Fibroblast of peridontal ligament (primary cell): ENCODE measurements around the gene PSD2.

Experiments used
- DNase-seq: peaks from one replicate; pipeline ENCODE4 v3.0.0-alpha.2; 2010; ENCODE audit errors: extremely low read depth

The PSD2 gene

DNA sequence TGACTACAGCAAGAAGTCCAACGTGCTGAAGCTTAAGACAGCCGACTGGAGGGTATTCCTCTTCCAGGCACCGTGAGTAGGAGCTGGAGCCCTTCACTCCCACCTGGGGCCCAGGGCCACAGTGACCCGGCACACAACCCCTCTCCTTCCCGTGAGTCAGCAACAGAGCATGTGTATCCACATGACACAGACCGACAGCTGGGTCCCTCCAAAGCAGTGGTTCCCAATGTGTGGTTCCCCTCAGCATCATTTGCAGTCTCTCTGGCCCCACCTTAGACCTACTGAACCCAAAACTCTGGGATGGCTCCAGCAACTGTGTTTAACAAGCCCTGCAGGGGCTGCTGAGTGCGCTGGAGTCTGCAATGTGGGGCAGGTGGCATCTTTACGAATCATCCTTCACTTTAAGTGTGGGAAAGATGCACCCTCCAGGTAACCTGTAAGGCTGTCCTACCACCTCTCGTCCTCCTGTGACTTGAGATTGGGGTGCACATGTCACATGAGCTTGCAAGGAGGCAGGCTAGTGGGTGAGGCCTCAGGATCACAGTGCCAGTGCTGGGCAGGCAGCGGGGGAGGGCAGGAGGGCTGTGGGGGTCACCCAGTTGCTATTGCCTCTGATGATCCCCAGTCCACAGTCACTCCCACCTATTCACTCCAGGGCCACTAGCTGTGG, 42.2 kb downstream of the PSD2 start:
- DNase-seq = no peak

DNA sequence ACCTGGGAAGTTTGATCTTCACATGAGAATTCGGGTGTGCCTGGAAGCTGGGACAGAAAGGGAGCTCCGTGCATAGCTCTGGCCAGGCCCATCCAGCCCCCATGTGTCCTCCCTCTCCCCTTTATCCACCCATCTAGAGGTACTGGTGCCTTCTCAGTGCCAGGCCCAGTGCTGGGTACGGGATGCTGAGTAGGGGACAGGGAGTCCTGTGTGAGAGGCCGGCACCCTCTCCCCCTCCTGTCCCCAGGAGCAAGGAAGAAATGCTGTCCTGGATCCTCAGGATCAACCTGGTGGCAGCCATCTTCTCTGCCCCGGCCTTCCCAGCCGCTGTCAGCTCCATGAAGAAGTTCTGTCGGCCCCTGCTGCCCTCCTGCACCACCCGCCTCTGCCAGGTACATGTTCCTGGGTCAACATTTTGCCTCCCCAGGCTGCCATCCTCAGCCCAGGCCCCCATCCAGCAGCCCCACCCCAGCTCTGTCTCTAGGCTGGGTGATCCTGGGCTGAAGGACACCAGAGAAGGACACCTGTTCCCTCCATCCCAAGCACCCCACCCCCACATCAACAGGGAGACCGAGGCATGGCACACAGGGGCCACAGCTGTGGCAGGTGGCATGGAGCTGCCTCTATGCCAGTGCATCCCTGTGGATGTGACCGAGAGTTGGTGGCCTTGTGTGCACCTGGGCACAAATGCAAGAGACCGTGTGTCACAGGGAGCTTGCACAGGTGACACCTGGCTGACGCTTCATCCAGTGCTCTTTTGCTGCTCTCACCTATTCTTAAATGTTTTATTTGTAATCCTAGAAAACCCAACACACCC, 43.0 kb downstream of the PSD2 start:
- DNase-seq = no peak

DNA sequence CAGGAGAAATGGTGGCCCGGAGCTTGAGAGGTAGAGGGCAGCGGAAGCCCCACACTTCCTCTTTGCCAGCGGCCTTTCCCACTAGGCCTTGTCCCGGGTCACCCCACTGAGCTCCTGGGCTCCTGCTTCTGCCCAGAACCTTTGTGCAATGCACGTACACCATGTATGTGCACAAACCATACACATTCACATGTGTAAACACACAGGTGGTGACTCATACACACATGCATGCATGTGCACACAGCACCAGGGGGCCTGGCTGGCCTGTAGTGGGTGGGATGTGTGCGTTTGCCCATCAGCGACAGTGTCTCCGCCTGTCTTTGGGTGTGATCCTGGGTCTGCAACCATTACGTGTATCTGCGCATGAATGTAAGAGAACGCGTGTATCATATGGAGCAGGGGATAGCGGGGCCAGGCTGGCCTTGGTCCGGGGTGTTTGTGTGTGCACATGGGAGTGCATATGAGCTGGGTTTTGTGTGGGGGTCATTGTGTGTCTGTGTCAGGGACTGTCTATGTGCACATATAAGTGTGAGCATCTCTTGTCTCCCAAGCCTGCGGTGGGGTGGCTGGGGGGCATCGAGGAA, 43.7 kb downstream of the PSD2 start:
- DNase-seq = no peak

DNA sequence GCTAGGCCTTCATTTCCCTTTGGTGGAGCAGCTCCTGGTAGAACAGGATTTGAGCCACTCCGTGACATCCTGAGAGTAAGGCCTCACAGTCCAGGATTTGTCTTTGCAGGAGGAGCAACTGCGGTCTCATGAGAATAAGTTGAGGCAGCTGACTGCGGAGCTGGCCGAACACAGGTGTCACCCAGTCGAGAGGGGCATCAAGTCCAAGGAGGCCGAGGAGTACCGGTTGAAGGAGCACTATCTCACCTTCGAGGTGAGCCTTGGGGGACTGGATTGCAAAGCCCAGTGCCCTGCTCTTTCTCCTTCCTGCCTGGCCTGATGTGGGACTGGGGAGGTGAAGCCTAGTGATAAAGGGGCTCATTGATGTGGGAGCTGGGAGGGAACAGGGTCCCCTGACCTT, 44.3 kb downstream of the PSD2 start:
- DNase-seq = no peak

DNA sequence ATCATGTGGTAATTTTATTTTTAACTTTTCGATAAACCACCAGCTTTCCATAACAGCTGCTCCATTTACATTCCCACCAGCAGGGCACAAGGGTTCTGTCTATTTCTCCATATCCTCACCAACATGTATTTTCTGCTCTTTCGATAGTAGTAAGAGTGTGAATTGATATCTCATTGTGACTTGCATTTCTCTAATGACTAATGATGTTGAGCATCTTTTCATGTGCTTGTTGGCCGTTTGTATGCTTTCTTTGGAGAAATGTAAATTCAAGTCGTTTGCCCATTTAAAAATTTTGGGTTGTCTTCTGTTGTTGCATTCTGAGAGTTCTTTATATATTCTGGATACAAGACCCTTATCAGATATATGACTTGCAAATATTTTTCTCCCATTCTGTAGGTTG, 45.9 kb downstream of the PSD2 start:
- no peak for DNase-seq

DNA sequence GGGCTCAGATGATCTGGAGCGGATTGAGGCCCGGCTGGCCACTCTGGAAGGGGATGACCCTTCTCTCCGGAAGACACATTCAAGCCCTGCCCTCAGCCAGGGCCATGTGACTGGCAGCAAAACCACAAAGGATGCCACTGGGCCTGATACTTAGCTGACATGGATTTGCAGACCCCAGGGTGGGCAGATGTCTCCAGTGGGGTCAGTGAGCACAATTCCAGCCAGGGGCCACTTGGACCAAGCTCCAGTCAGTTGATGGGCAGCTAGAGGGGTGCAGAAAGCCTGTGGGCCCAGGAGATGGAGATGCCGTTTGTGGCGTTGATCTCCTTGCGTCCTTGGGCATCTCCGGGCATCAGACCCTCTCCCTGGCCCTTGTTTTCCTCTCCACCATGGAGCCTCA, 46.7 kb downstream of the PSD2 start:
- DNase-seq = no peak

DNA sequence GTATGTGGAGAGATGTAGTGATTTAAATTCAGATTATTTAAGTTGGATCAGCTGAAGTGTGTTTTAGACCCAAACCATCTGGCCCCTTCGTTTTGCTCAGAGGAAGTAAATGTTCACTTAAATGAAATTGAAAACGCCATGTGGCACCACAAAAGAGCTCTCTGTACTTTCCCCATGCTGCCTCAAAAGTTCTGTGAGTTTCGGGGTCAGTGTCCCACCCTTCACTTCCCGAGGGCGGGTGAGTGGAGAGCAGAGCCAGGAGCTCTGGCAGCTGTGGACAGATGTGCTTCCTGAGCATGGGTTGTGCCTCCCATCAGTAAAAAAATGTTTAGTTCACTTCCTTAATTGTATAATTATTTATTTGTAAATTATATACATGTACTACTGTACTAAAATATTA, 48.4 kb downstream of the PSD2 start:
- no peak for DNase-seq

DNA sequence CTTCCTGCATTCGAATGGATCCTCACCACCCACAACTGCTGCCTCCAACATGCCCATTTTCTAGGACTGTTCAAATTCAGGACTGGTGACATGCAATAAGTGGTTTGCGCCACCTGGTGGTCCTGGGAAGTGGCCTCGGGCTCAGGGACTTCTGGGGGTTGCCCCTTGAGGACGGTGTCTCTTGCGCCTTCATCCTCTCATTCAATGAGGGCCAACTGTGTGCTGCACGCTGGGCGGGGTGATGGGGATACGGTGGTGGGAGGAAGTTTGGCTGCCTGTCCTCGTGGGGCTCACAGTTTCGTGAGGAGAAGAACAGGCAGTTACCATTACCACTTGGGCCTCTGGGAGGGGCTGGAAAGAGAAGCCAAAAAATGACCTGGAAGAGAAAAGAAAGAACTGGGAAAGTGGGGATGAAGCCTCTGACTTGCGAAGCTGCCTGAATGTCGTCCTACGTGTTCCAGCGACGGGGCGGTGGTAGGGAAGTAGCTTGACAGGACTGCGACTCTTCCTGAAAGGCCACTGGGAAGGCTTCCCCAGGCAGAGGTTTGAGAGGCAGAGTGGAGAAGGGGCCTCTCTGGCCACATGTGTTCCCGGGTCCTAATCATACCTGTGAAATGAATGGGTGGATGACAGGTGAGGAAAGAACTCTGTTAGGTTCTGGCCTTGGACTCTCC, 49.0 kb downstream of the PSD2 start:
- peak; percentile 69 for DNase-seq

DNA sequence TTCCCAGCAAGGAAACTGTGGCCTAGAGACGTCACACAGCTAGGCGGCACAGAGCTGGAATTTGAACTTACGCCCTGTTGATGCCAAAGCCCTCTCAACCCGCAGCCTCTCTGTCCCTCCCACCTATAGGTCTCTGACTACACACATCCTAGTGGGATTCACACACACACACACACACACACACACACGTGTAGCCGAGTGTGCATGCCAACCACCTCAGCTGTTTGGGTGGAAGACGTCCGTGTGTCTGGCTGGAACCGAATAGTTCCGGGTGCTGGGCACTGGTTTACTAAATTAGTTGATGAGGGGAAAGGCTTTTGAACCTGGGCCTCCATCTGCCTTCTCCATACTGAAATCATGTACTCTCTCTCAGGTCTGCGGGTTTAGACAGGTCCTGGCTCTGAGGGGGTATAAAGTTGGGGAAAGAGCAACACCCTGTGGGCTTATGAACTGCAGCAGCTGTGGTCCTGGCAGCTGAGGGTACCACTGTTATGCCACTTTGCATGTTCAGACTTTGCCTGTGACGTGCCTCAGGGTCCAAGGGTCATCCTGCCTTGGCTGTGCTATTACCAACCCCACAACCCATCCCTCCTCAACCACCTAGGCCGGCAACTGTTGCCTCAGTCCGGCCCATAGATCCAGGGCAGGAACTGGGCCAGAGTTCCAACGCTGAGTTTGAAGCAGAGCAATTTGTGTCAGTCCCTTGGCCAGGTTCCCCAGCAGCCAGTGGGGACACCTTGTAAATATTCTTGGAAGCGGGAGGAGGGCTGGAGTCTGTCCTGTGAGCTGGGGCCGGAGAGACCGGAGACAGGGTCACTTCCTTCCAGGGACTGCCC, 50.5 kb downstream of the PSD2 start:
- DNase-seq = no peak

DNA sequence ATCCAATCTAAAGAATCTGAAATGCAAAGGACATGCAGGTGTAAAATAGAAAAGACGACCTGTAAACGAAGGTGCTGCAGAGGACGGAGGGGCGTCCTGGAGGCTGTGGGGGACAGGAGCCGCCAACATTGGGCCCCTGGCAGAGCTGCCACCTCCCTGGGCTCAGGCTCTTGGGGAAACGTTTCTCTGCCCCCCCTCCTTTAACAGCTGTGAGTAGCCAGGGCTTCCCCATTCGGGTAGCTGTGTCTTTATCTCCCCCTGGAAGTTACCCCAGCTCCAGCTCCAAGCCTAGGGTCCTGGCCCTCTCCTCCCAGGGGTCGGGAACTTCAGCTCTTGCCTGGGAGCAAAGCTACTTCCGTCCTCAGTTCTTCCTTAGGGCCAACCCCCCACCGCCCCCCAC, 51.5 kb downstream of the PSD2 start:
- DNase-seq = no peak

DNA sequence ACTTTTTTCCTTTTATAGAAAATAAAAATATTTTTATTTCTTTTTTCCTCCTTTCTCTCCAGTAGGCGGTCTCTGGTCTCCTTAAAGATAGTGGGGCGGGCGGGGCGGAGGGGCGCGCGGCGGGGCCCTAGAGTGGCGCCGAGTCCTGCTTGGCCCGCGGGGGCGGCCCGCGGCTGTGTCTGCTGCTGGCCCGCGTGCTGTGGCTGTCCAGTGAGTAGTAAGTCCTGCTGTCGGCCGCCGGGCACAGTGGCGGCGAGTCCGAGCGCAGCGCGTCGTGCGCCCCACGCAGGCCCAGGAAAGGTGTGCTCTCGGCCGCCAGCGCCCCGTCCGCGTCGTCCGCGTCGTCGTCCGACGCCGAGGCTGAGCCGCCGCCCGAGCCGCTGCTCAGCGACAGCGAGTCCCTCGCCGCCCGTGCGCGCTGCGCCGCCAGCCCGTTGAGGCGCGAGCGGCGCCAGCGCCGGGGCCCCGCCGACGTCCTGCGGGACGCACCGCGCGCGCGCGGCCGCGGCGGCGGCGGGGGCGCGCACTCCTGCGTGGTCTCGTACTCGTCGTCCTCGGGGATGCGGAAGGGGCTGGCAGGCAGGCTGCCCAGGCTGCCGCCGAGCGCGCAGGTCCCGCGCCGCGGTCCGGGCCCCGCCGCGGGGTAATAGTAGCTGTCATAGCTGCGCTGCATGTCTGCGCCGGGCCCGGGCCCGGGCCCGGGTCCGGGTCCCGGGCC, 52.3 kb downstream of the PSD2 start:
- DNase-seq = peak; percentile 2

DNA sequence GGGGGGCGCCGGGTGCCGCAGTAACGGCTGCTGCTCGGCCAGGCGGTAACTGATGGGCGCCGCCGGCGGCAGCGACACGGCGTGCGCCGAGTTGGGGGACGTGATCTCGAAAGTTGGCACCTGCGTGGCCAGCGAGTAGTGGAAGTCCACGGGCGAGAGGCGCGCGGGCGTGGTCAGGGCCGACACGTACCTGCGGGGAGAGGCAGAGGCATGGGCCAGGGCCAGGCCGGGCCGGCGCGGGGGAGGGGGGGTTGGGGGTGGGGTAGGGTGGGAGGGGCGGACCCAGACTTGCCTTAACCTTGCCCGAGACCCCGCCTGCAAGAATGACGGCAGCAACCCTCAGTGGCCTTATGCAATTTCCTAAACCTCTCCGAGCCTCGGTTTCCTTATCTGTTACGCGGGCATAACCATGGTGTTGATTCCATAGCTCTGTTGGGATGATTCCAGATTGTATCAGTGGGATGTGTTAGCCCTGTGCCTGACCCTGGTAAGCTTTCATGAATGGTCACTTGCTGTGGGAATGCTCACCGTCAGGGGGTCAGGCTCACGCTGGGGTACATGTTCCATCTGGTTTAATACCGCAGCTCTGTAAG, 53.0 kb downstream of the PSD2 start:
- no peak for DNase-seq

DNA sequence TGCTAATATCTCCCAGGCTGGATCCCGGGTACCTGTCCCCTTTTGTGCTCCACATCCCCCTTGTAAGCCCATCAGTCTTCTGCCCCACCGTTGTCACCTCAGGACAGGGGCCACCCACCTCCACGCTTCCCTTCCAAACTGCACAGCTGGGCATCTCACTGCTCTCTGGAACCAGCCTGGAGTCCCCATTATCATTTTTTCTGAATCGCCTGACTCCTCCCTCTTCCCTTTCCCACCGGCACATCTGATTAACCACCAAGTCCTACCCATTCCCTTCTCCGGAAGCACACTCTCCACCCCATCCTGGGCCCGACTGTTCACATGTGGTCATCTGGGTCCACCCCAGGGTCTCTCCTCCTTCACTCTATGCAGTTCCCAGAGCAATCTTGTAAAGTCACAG, 53.9 kb downstream of the PSD2 start:
- DNase-seq = no peak

DNA sequence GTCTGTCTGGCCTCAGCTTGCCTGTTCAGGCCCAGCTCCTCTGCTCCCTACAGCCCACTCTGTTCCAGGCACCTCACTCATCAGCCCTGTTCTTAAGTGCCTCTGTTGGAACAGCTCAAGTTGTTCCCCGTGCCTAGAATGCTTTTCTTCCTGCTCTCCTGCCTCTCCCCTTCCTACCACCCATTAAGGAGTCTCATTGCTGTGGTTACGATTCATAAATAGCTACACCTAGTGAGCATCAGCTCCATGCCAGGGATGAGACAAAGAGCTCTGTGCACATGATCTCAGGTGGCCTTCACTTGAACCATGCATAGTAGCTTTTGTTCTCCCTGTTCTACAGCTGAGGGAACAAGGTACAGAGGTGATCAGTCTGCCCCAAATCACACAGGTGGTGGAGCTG, 54.3 kb downstream of the PSD2 start:
- DNase-seq = no peak

DNA sequence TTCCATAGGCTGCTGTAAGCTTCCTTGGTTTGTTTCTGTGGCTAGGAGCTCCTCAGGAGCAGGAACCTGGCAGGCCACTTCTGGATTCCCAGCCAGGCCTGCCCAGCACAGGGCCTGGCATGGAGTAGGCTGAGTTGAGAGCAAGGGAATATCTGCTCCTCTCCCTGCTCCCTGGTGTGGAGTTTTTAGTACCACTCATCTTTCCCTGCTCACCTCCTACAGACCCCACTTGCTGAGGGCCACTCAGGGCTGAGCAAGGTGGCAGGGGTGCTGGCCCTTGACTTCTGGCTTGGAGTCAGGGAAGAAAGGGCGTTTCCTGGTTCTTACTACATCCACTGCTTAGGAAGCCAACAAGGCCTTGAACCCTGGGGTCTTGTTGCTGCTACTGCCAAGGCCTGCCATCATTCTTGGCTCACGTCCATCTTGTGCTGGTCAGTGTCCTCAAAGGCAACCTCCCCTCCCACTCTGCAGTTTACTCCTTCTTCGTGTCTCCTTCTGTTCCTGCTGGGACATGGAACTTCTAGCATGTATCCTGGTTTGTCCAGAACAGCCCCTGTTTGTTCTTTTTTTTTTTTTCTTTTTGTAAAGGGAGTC, 54.9 kb downstream of the PSD2 start:
- no peak for DNase-seq

DNA sequence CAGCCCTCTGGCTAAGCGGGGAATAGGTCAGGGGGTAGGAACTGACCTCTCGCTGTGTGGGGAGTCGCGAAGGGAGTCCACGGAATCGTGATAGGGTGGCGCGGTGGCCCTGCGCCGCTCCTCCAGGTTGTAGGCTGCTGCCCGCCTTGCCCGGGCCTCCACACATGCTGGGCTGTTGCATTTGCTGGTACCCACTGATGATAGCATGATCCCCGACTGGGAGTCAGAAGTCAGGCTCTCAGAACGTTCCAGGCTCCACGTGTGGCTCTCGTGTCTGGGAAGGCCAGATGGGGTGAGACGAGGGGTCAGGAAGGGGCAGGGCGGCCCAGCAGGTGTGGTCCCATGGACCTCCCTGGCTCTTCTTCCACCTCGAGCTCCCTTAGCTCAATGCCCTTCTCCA, 56.0 kb downstream of the PSD2 start:
- DNase-seq = no peak

DNA sequence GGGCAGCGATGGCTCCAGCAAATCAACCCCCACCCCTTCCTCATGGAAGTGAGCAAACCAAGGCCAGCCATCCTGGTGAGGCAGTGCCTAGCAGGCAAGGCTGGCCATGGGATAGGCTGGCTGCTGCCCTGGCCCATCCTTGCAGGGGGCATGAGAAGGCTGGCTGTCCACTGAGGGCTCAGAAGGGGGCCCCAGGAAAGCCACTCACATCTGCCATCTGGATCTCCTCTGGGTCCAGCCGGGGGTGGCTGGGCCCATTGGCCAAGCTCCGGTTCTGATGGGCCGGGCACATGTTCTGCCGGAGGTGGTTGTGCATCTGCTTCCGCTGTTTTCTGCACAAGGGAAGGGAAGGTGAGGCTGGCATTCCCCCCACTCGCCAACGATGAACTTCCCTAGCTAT, 57.1 kb downstream of the PSD2 start:
- no peak for DNase-seq

DNA sequence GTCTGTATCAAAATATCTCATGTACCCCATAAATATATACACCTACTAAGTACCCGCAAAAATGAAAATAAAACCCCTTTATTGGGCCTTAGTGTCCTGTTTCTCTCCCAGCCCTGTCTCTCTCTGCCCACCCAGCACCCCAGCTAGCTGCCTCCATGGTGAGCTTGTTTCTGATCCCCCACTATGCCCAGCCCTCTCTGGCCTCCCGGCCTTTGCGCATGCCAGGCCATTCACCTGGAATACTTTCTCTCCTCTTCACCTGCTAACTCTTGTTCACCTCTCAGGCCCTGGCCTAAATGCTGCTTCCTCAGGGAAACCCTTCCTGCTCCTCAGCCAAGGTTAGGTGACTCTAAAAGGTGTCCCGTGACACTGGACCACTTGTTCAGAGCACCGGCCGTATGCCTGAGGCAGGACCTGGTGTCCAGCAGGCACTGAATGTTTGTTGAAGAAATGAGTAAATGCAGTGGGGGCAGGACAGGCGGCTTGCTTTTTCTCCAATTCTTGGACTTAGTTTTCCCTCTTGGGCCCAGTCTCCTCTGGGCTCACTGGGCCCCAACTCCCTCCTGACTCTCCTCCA, 58.5 kb downstream of the PSD2 start:
- no peak for DNase-seq

DNA sequence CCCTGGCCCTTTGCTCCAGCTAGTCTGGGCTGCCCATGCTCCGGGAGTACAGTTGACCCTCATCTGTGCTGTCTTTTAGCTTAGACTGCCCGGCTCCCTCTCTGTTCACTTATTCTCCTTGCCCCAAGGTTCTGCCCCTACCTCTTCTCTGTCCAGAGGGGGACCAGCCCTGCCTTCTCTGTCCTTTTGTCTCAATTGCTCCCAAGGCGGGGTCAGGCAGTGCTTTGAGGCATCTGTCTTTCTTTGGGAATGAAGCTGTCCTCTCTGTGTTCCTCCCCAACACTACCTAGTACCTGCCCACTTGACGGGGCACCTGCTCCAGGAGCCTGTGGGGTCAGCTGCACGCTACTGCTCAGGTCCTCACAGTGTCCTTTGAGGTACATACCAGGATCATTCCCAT, 59.3 kb downstream of the PSD2 start:
- DNase-seq = no peak

DNA sequence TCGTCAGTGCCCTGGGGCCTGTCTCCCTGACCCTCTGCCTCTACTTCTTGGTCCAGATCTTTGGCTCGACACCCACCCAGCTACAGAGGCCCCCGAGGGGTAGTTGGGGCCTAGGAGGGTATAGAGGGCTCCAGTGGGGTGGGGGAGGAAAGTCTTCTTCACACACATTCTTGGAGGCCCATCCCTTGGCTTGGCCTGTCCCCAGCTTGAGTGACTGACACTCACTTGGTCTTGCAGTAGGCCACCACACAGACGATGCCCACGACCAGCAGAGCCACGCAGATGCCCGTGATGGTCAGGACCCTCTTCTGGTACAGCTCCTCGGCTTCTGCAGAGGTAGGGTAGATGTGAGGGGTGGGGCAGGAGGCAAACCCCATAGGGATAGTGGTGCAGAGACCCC, 59.8 kb downstream of the PSD2 start:
- no peak for DNase-seq
